ENCODE measurements around the gene TPST1. TPM values are rescaled to one million over a fixed set of nuclear protein-coding genes. Genes with fewer than 3 reads are reported as not detected.
A peak's percentile ranks its signal among the peaks of the same experiment; 100 is the strongest.

TPST1 gene
- total RNA-seq, 1 experiment from 2014 or later = 32.8 TPM

- Histone ChIP-seq H3K36me3 (ENCODE audit: control insufficient read depth, insufficient read depth, low read length) (no peaks in the 10 kb centered on the region), H3K9me3 (no peaks in the 10 kb centered on the region), H3K4me3 (ENCODE audit: low read depth, low read length) (no peak overlapping the region), H3K4me1 (peaks cover 41% of the 10 kb centered on the region), H3K27me3 (replicated peaks; ENCODE audit: control insufficient read depth, insufficient read depth, low read length) (no peaks in the 10 kb centered on the region)
- Mint-ChIP-seq H3K27me3 (ENCODE audit: insufficient read depth, unreplicated experiment) (no peaks in the 10 kb centered on the region), H3K27ac (ENCODE audit: unreplicated experiment) (peak overlapping the region; percentile 54), H3K4me1 (ENCODE audit: low read depth, unreplicated experiment) (peaks cover 39% of the 10 kb centered on the region), H3K9me3 (ENCODE audit: unreplicated experiment) (peaks cover 12% of the 10 kb centered on the region), H3K36me3 (ENCODE audit: insufficient read depth, unreplicated experiment) (peaks cover 20% of the 10 kb centered on the region), H3K4me3 (ENCODE audit: unreplicated experiment) (peak overlapping the region; percentile 56)
- ChIA-PET POLR2A (interaction anchor here (0.5 to 1.4 kb wide), 8 partner anchors 11 to 416 kb away, joined by 3 to 13 read pairs (median 6); partner anchors contain the start of gene TPST1), CTCF (interaction anchor here (1.4 to 1.6 kb wide), 2 partner anchors 34 to 175 kb away, joined by 4 to 6 read pairs; no protein-coding TSS in a partner anchor)
- TF ChIP-seq CTCF (IDR thresholded peaks at IDR 0.05; ENCODE audit: insufficient read depth in 1 of 2, low read depth in 1 of 2, low read length in 1 of 2, severe bottlenecking in 1 of 2, unreplicated experiment in 1 of 2) = no peak
- intact Hi-C loops (cut with micrococcal nuclease; ENCODE audit: unreplicated experiment) = loop anchor here (1.0 to 5.0 kb wide), 5 partner anchors 34 to 174 kb away; partner anchors contain the start of gene TPST1
- DNase-seq = no peak
- no TSS peak for BruUV-seq (replicated peaks)
Measured at GRCh38 chr7:66238773-66239466, 33.8 kb downstream of the TPST1 start.

DNA sequence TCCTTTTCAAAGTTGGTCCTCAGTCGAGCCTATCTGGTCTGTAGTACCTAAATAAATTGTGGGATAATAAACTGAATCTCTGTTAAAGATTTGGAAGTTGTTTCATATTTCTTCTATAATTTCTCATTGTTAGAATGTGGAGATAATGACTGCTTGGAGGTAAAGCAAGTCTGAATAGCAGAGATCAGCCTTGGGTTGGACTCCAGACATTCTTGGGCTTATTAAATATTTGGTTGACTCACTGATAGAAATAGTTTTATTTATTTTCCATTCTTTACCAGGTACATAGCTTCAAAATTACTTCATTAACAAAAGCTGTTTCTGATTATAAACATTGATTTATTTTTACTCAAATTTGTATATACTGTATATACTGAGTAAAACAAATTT is 34.3 kb downstream of the TPST1 start:
- peaks cover 18% of the 10 kb centered on the region for H3K36me3 Mint-ChIP-seq (ENCODE audit: insufficient read depth, unreplicated experiment)

GRCh38 chr7:66245008-66245407 is 39.9 kb downstream of the TPST1 start:
- H3K27me3 ChIP-seq (replicated peaks; ENCODE audit: control insufficient read depth, insufficient read depth, low read length) = no peaks in the 10 kb centered on the region
- no peak overlapping the region for H3K4me3 ChIP-seq (ENCODE audit: low read depth, low read length)
- Mint-ChIP-seq H3K4me3 (ENCODE audit: unreplicated experiment) (no peak overlapping the region), H3K27me3 (ENCODE audit: insufficient read depth, unreplicated experiment) (no peaks in the 10 kb centered on the region), H3K9me3 (ENCODE audit: unreplicated experiment) (no peaks in the 10 kb centered on the region), H3K36me3 (ENCODE audit: insufficient read depth, unreplicated experiment) (peaks cover 23% of the 10 kb centered on the region), H3K27ac (ENCODE audit: unreplicated experiment) (peak overlapping the region; percentile 18), H3K4me1 (ENCODE audit: low read depth, unreplicated experiment) (peaks cover 28% of the 10 kb centered on the region)
- no peak for TF ChIP-seq CTCF (IDR thresholded peaks at IDR 0.05; ENCODE audit: insufficient read depth in 1 of 2, low read depth in 1 of 2, low read length in 1 of 2, severe bottlenecking in 1 of 2, unreplicated experiment in 1 of 2)
- ChIA-PET CTCF (no interaction called here), POLR2A (no interaction called here)
- H3K4me1 ChIP-seq = peaks cover 19% of the 10 kb centered on the region; the same call in 1 of the 2 replicates
- intact Hi-C loops (cut with micrococcal nuclease; ENCODE audit: unreplicated experiment) = no loop called here
- H3K9me3 ChIP-seq = no peaks in the 10 kb centered on the region
- no peak for DNase-seq
- no TSS peak for BruUV-seq (replicated peaks)
- H3K36me3 ChIP-seq (ENCODE audit: control insufficient read depth, insufficient read depth, low read length) = peaks cover 2% of the 10 kb centered on the region; the same call in 1 of the 2 replicates

More for the DNA sequence above, 34.3 kb downstream of the TPST1 start:
- Mint-ChIP-seq H3K4me3 (ENCODE audit: unreplicated experiment) (peak overlapping the region; percentile 56), H3K9me3 (ENCODE audit: unreplicated experiment) (peaks cover 9% of the 10 kb centered on the region), H3K27ac (ENCODE audit: unreplicated experiment) (peak overlapping the region; percentile 54), H3K4me1 (ENCODE audit: low read depth, unreplicated experiment) (peaks cover 39% of the 10 kb centered on the region), H3K27me3 (ENCODE audit: insufficient read depth, unreplicated experiment) (no peaks in the 10 kb centered on the region)
- H3K9me3 ChIP-seq = no peaks in the 10 kb centered on the region
- ChIA-PET POLR2A (interaction anchor here (1.3 kb wide), 1 partner anchor 35 kb away, joined by 6 read pairs; no protein-coding TSS in a partner anchor), CTCF (interaction anchor here (1.6 kb wide), 1 partner anchor 174 kb away, joined by 4 read pairs; no protein-coding TSS in a partner anchor)
- H3K4me3 ChIP-seq (ENCODE audit: low read depth, low read length) = no peak overlapping the region
- no peaks in the 10 kb centered on the region for H3K36me3 ChIP-seq (ENCODE audit: control insufficient read depth, insufficient read depth, low read length)
- no peak for DNase-seq
- no peaks in the 10 kb centered on the region for H3K27me3 ChIP-seq (replicated peaks; ENCODE audit: control insufficient read depth, insufficient read depth, low read length)
- H3K4me1 ChIP-seq = peaks cover 42% of the 10 kb centered on the region
- no peak for TF ChIP-seq CTCF (IDR thresholded peaks at IDR 0.05; ENCODE audit: insufficient read depth in 1 of 2, low read depth in 1 of 2, low read length in 1 of 2, severe bottlenecking in 1 of 2, unreplicated experiment in 1 of 2)
- BruUV-seq (replicated peaks) = no TSS peak
- intact Hi-C loops (cut with micrococcal nuclease; ENCODE audit: unreplicated experiment) = loop anchor here (2.0 to 5.0 kb wide), 3 partner anchors 35 to 173 kb away; partner anchors contain the start of gene TPST1
